Tibial artery (tissue), 4 donors: ENCODE results near the gene MOB1B.
"Not testable (repeated sequence)": the region's sequence is repeated elsewhere in the genome, so short reads cannot be mapped to it uniquely, and the experiment has no call there.

Experiments used
- DNase-seq, 2 donors: peaks; one replicate each; pipeline ENCODE4 v3.0.0-alpha.2; 2019
- H3K27ac ChIP-seq, 2 donors: fragments of 200-600 bp; sonication (generic) in 1 of 2; 1 replicate in 1 of 2; 2 replicates in 1 of 2; pipeline ENCODE4 v1.5.1; 2018 to 2019; ENCODE audit warnings: mild to moderate bottlenecking in 1 of 2
- H3K27me3 ChIP-seq, 2 donors: fragments of 200-600 bp; sonication (generic) in 1 of 2; one replicate each; pipeline versions ENCODE4 v1.5.1 to v1.6.0; 2016 to 2019
- H3K36me3 ChIP-seq, 3 donors: fragments of 200-600 bp; sonication (generic) in 2 of 3; one replicate each; pipeline ENCODE4 v1.5.1; 2016 to 2019; ENCODE audit warnings: mild to moderate bottlenecking in 2 of 3
- H3K4me1 ChIP-seq, 4 donors: fragments of 200-600 bp; sonication (generic) in 2 of 4; 1 replicate in 3 of 4; 2 replicates in 1 of 4; pipeline ENCODE4 v1.5.1; 2016 to 2019
- H3K4me3 ChIP-seq, 2 donors: fragments of 200-600 bp; sonication (generic) in 1 of 2; 1 replicate in 1 of 2; 2 replicates in 1 of 2; pipeline ENCODE4 v1.5.1; 2018 to 2019; ENCODE audit warnings: mild to moderate bottlenecking in 2 of 2
- H3K9me3 ChIP-seq, 3 donors: fragments of 200-600 bp; sonication (generic) in 1 of 3; one replicate each; pipeline ENCODE4 v1.5.1; 2016 to 2019
- CTCF ChIP-seq, 2 experiments: fragments of 200-600 bp in 1 of 2; fragments of 450-650 bp in 1 of 2; IDR thresholded peaks; one replicate each; pipeline ENCODE4 v1.5.1; 2017 to 2019; ENCODE audit warnings: antibody characterized with exemption in 2 of 2, mild to moderate bottlenecking in 1 of 2, moderate library complexity in 1 of 2
- intact Hi-C: fragments of 100-400 bp; cut with DNase I; formaldehyde crosslinking; loops from one replicate; pipeline ENCODE4 v1.15.0; 2023; ENCODE audit warnings: low total_unique reads

The MOB1B gene

GRCh38 chr4:70997546-70997945 is 95.4 kb downstream of the MOB1B start:
- no peaks in the 10 kb centered on the region for H3K9me3 ChIP-seq
- H3K36me3 ChIP-seq, result peaks cover 11 to 16% (median 12%) of the 10 kb centered on the region in 3 donors
- H3K27ac ChIP-seq, result no peak overlapping the region
- H3K27me3 ChIP-seq, result no peaks in the 10 kb centered on the region
- intact Hi-C loops, result no loop called here
- no peak overlapping the region for H3K4me3 ChIP-seq
- DNase-seq, result no peak
- no peak for TF ChIP-seq CTCF (IDR thresholded peaks at IDR 0.05)
- peaks cover 0 to 26% (median 10%) of the 10 kb centered on the region in 4 donors for H3K4me1 ChIP-seq

GRCh38 chr4:70999639-71000038 is 97.5 kb downstream of the MOB1B start:
- H3K27me3 ChIP-seq, intact Hi-C loops, H3K9me3 ChIP-seq, H3K4me3 ChIP-seq, DNase-seq, H3K27ac ChIP-seq: not testable (repeated sequence)
- peaks cover 0 to 14% (median 3%) of the 10 kb centered on the region in 4 donors for H3K4me1 ChIP-seq
- peaks cover 11 to 16% (median 12%) of the 10 kb centered on the region in 3 donors for H3K36me3 ChIP-seq

- intact Hi-C loops, H3K27me3 ChIP-seq, H3K27ac ChIP-seq, DNase-seq, H3K9me3 ChIP-seq, H3K4me3 ChIP-seq, H3K4me1 ChIP-seq: not testable (repeated sequence)
- H3K36me3 ChIP-seq, result peaks cover 11 to 16% (median 12%) of the 10 kb centered on the region in 3 donors
These were observed 99.2 kb downstream of the MOB1B start for GRCh38 chr4:71001363-71001762.

DNA sequence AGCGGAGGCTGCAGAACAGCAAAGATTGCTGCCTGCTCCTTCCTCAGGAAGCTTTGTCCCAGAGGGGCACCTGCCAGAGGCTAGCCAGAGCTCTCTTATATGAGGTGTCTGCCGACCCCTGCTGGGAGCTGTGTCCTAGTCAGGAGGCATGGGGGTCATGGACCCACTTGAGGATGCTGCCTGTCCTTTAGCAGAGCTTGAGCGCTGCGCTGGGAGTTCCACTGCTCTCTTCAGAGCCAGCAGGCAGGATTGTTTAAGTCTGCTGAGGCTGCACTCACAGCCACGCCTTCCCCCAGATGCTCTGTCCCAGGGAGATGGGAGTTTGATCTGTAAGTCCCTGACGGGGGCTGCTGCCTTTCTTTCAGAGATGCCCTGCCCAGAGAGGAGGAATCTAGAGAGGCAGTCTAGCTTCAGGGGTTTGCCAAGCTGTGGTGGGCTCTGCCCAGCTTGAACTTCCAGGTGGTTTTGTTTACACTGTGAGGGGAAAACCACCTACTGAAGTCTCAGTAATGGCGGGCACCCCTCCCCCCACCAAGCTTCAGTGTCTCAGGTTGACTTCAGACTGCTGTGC is 102.2 kb downstream of the MOB1B start:
- no peak for TF ChIP-seq CTCF (IDR thresholded peaks at IDR 0.05)
- H3K36me3 ChIP-seq, result peaks cover under 1 to 12% (median 5%) of the 10 kb centered on the region in 3 donors
- H3K27ac ChIP-seq, result no peak overlapping the region
- H3K4me3 ChIP-seq, result no peak overlapping the region
- no peaks in the 10 kb centered on the region for H3K9me3 ChIP-seq
- DNase-seq, result no peak
- intact Hi-C loops, result no loop called here
- no peaks in the 10 kb centered on the region for H3K27me3 ChIP-seq
- H3K4me1 ChIP-seq, result no peaks in the 10 kb centered on the region

DNA sequence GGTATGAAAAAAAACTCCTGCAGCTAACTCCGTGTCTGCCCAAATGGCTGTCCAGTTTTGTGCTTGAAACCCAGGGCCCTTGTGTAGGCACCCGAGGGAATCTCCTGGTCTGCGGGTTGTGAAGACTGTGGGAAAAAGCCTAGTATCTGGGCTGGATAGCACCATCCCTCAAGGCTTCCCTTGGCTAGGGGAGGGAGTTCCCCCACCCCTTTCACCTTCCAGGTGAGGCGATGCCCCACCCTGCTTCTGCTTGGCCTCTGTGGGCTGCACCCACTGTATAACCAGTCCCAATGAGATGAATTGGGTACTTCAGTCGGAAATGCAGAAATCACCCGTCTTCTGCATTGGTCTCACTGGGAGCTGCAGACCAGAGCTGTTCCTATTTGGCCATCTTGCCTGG is 102.9 kb downstream of the MOB1B start:
- H3K9me3 ChIP-seq, H3K4me3 ChIP-seq, H3K27ac ChIP-seq, H3K27me3 ChIP-seq, DNase-seq, intact Hi-C loops, H3K4me1 ChIP-seq: not testable (repeated sequence)
- peaks cover 0 to 12% (median 0%) of the 10 kb centered on the region in 3 donors for H3K36me3 ChIP-seq

DNA sequence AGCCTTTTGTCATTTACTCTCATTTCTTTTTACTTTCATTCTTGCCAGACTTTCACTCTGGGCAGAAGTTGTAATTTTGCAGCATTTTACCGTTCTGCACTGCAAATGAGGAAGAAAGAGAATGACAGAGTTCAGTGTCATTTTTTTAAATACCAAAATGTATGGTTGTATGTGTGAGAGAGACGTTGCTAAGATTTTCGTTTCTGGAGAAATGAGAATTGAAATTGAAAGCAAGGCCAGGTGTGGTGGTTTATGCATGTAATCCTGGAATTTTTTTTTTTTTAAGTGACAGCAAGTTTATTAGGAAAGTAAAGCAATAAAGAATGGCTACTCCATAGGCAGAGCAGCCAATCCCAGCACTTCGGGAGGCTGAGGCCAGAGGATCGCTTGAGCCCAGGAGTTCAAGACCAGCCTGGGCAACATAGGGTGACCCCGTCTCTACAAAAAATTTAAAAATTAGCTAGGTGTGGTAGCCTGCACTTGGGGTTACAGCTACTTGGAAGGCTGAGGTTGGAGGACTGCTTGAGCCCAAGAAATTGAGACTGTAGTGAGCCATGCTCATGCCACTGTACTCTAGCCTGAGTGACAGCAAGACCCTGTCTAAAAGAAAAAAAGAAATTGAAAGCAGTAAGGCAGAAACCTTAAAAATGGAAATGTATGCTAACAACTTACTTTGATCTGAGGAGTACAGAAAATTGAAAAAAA is 104.2 kb downstream of the MOB1B start:
- Histone ChIP-seq H3K4me3 (no peak overlapping the region), H3K4me1 (no peaks in the 10 kb centered on the region), H3K27ac (no peak overlapping the region), H3K36me3 (peaks cover 0 to 3% (median 0%) of the 10 kb centered on the region in 3 donors), H3K9me3 (no peaks in the 10 kb centered on the region), H3K27me3 (no peaks in the 10 kb centered on the region)
- no peak for DNase-seq
- TF ChIP-seq CTCF (IDR thresholded peaks at IDR 0.05), result no peak
- intact Hi-C loops, result no loop called here

- intact Hi-C loops, result no loop called here
- TF ChIP-seq CTCF (IDR thresholded peaks at IDR 0.05), result no peak
- H3K4me1 ChIP-seq, result no peaks in the 10 kb centered on the region
- DNase-seq, result no peak
- no peaks in the 10 kb centered on the region for H3K9me3 ChIP-seq
- no peaks in the 10 kb centered on the region for H3K36me3 ChIP-seq
- no peak overlapping the region for H3K27ac ChIP-seq
- H3K4me3 ChIP-seq, result no peak overlapping the region
- no peaks in the 10 kb centered on the region for H3K27me3 ChIP-seq
These were observed 106.0 kb downstream of the MOB1B start for GRCh38 chr4:71008196-71008595.
